C1 segment of cervical spinal cord (tissue), 14 donors: ENCODE data around the gene WIPF3.

Experiments
- DNase-seq, 14 donors: peaks; one replicate each; lab custom pipeline; 2025; lab: John Stamatoyannopoulos, UW

Gene WIPF3

DNA sequence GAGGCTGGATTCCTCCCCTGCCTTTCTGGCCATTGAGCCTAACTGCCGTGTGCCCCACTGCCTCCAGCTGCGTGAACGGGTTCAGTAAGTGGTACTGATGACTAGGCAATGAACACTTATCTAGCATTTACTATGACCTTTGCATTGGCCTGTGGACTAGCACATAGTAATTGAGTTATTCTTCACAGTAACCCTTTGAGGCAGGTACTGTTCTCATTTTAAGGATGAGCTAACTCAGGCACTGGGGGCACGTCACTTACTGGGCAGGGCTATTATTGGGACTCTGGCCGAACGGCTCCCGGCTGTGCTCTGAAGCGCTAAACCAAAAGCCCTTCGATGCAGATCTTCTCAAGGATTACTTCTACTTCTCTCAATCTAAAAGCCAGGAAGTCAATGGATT, 38.3 kb downstream of the WIPF3 start:
- DNase-seq = no peak

DNA sequence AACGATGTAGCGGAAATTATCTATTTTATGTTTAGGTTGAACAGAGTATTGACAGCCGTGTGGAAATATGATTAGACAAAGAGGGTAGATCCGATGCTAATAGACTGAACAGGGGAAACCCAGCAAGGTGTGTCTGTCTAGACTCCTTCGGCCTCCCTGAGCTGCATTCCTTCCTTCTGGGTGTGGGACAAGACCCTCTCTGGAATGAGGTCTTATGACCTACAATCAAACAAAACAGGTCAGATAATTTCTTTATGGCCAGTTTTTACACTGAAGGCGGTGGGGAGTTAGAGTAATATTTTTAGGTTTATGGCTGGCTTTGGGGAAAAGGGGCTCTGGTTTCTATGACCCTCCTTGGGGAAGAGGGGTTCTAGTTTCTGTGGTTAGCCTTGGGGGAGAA, 41.2 kb downstream of the WIPF3 start:
- no peak for DNase-seq

GRCh38 chr7:29847916-29848315, 41.6 kb downstream of the WIPF3 start:
- DNase-seq = no peak

DNA sequence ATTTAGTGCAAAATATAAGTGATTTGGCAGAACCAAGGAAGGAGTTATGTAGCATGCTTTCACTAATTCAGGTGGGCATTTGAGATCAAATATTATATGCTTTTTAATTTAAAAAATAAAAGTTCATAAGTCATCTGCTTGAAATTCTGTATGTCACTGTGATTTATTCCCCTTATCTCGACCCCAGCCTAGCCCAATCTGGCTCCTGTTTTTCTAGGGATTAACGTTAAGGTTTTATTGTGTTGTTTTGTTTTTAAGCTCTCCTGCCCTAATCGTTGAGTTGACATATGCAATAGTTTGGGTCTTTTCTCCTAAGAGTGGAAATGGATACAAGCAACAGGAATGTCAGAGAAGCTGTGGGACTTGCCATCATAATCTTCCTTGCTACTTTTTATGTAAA, 42.6 kb downstream of the WIPF3 start:
- DNase-seq = no peak

GRCh38 chr7:29851487-29851886, 45.2 kb downstream of the WIPF3 start:
- no peak for DNase-seq

- no peak for DNase-seq
Observed at GRCh38 chr7:29852457-29852856, 46.1 kb downstream of the WIPF3 start.

- no peak for DNase-seq
Observed at GRCh38 chr7:29853072-29853471, 46.8 kb downstream of the WIPF3 start.

DNA sequence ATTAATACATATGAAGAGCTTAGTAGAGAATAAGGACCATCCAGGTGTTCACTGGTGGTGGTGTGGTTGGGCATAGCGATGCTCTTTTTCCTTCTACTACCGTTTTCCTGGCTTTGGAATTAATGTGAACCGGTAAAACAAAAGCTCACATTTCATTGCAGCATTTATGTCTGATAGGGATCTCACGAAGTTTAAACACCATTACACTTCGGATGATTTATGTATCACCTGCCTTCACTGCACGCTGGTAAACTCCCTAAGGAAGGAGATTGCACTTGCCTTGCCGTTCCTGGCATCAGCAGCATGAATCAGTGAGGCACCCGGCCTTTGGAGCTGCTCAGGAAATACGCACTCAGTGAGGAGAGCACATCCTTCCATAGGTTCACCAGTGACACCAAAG, 47.5 kb downstream of the WIPF3 start:
- DNase-seq = no peak

- DNase-seq = no peak
Observed at GRCh38 chr7:29854257-29854938, 48.1 kb downstream of the WIPF3 start.

GRCh38 chr7:29857654-29858053, 51.3 kb downstream of the WIPF3 start:
- DNase-seq = no peak

DNA sequence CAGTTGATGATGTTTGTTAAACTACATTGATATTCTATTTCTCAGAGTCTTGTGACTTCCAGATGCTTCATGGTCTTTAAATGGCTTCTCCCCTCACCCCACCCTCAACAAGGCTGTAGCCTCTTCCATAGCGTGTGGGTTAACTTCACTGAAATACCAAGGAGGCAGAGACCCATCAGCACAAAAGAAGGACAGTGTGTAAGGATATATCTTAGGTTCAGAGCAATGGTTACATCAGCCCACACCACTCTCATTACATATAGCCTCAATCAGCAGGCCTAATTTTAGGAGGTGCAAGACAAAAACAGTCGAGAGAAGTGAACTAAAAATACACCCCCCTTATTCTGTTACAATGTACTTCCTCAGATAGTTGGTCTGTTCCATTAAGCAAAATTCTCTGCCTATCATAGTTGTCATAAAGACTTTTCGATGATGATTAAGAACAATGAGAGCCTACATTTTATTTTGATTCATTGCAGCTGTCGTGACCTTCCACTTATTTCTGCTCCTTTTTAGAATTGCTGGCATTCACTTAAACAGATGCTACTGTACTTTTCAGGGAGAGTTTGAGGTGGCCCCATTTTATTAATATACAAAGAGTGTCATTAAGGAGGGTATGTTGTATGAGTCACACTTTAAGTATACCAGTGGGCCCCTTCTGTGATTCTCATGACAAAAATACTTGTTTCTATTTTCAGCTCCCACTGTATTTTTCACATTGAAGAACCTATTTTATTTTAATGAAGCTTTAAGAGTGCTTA, 52.1 kb downstream of the WIPF3 start:
- no peak for DNase-seq

GRCh38 chr7:29859104-29859503, 52.8 kb downstream of the WIPF3 start:
- DNase-seq = no peak

DNA sequence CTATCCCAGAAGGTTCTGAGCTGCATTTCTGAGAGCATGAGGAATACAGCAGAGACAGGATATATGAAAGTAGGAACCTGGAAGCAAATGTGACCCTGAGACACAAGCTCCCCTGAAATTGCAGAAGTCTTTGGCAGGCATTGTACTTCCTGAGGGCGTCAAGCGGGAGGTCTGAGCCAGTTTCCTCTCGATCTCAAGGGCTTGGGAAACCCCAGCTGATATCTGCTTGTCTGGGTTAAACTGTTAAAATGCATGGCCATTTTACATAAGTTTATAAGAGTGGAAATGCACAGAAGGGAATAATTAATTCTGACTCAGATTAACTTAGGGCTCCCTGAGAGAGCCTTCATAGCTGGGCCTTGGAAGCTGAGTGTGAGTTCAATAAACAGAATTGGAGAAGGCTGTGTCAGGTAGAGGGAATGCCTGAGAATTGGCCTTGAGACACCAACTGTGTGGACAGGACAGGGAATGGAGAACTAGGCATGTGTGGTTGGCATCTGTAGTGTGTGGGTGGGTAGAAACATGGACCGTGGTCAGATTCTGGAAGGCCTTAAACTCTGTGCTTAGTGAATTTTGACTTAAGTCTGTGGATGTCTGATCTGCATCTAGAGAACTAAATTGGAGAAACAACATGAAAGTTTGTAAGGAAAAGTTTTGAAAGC, 53.3 kb downstream of the WIPF3 start:
- DNase-seq = peak in 3 of 14 donors; percentile 8 to 16 (median 15)

DNA sequence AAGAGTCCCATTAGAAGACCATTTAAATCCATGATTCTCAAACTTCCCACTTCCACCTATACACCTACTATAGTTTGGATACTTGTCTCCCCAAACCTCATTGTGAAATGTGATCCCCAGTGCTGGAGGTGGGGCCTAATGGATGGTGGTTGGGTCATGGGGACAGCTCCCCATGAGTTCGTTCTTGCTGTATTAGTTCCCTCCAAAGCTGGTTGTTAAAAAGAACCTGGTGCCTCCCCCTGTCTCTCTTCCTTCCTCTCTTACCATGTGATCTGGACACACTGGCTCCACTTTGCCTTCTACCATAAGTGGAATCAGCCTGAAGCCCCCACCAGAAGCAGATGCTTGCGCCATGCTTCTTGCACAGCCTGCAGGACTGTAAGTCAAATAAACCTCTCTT, 53.9 kb downstream of the WIPF3 start:
- peak in 2 of 14 donors; percentile 22 for DNase-seq

DNA sequence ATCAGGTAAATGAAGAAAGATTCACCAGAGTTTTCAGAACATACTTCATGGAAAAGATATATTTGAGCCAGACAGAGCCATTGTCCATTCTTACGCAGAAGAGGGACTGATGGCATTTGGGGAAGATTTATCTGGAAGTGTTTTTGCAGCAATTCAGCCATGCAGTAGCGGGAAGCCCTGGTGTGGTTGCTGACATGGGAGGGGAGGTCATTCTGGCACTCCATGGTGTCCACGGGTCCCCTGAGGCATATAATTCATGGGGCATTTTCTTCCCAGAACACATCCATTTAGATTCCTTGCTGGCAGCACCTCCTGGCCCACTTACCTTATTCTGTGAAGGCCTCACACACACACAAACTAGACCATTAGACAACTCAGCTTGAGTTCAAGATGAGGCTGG, 55.6 kb downstream of the WIPF3 start:
- no peak for DNase-seq

- no peak for DNase-seq
Observed at GRCh38 chr7:29864656-29865055, 58.3 kb downstream of the WIPF3 start.

DNA sequence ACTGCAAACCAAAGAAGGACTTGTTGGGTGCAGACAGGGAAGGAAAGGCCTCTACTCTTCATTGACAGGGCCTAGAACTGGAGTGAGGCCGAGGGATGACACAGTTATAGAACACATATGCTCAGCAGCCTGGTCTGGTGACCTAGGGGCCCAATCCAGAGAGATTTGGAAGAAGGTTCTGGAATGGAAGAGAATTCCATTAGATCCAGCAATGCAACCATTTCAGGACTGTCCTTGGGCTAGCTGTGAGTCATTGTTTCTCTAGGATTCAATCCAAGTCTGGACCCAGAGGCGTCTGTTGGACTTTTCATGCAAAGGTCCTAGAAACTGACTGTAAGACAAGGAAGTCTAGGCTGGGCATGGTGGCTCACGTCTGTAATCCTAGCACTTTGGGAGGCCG, 59.2 kb downstream of the WIPF3 start:
- DNase-seq = no peak

DNA sequence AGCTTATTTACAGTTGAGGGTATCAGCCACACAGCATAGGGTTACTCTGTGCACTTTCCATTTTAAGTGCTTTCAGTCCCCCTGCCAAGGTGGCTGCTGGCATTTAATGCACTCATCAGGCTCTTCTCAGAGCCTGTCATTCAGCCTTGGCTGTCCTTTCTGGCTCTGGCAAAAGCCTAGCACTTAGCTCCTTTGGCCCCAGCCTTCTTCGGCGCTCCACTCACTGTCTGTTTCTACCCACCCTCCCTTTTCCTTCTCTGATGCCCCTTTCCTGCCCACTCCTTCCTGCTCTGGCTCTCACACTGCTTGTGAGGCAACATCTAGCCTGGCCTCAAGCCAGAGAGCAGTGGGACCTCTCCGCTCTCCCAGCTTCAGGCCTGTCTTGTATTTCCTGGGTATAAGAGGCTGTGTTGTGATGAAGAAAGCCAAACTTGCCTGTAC, 60.2 kb downstream of the WIPF3 start:
- peak in 10 of 14 donors; percentile 14 to 70 (median 42) for DNase-seq

GRCh38 chr7:29871787-29872398, 65.6 kb downstream of the WIPF3 start:
- DNase-seq = no peak

DNA sequence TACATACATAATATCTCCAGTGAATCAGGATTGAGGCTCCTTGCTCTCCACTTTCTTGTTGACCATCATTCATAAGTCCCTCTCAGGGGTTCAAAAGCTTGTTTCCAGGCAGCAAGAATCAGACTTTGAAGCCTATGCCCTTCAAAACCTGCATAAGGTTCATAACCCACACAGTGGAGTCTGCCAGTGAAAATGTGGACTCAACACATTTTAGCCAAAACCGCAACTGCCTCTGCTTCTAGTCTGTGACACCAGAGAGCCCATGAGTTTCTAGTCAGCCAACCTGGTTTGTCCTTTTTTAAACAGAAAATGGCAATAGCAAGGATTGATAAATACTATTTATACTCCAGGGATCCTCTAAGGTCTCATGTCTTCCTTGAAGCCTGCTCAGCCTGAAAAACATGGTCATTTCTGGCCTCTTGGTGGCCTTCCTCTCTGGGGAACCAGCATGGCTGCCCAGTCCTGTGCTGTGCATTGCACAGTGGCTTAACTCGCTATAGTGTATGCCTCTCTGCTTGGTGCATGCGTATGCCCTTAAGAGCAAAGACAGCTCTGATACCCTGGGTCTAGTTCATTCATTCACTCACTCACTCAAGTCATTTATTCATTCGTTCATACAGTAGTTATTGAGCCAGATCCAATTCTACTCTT, 67.5 kb downstream of the WIPF3 start:
- DNase-seq = no peak

- DNase-seq = no peak
Observed at GRCh38 chr7:29875741-29876140, 69.4 kb downstream of the WIPF3 start.

- DNase-seq = peak in 2 of 14 donors; percentile 6 to 22
Observed at GRCh38 chr7:29877196-29877595, 70.9 kb downstream of the WIPF3 start.
